OCI-LY7 (cell line): ENCODE results near the gene SPACDR. TPM values are rescaled to one million over a fixed set of nuclear protein-coding genes. Genes with fewer than 3 reads are reported as not detected.

ENCODE experiments used
- BruUV-seq: library from RNA; stranded (reverse); fragments of 400-500 nt; replicated peaks from 2 replicates; lab custom pipeline; 2021; lab: Mats Ljungman, UMichigan
- CTCF ChIA-PET: fragments of 300-600 bp; sonication (Branson Sonifier 250); formaldehyde crosslinking; loops from one replicate; lab custom pipeline; 2022; ENCODE audit warnings: antibody characterized with exemption; ENCODE audit not compliant: unreplicated experiment; lab: Charles Lee
- POLR2A ChIA-PET: fragments of 300-600 bp; sonication (Branson Sonifier 250); formaldehyde crosslinking; loops from one replicate; lab custom pipeline; 2022; ENCODE audit warnings: antibody characterized with exemption; lab: Charles Lee
- DNase-seq: peaks from one replicate; pipeline ENCODE4 v3.0.0-alpha.2; 2015; ENCODE audit warnings: low spot score
- H2AFZ ChIP-seq: fragments of 200-600 bp; sonication (generic), shearing (Covaris generic); 2 replicates; pipeline ENCODE4 v1.6.1; 2014; ENCODE audit warnings: mild to moderate bottlenecking, antibody characterized with exemption, low read length, moderate library complexity
- H3K27ac ChIP-seq: fragments of 200-600 bp; sonication (generic); 2 replicates; pipeline ENCODE4 v1.5.1; 2014; ENCODE audit warnings: mixed run types, low read depth, mild to moderate bottlenecking, moderate library complexity, low read length, inconsistent platforms; ENCODE audit not compliant: poor library complexity, severe bottlenecking
- H3K36me3 ChIP-seq: fragments of 200-600 bp; sonication (generic); 2 replicates; pipeline ENCODE4 v1.6.1; 2014; ENCODE audit warnings: mild to moderate bottlenecking, antibody characterized with exemption, low read length, moderate library complexity, mixed read lengths; ENCODE audit not compliant: insufficient read depth
- H3K4me1 ChIP-seq: fragments of 200-600 bp; sonication (generic); 2 replicates; pipeline ENCODE4 v1.5.1; 2014; ENCODE audit warnings: mild to moderate bottlenecking, low read length; ENCODE audit not compliant: insufficient read depth, poor library complexity, severe bottlenecking
- H3K4me2 ChIP-seq: fragments of 200-600 bp; sonication (generic); 2 replicates; pipeline ENCODE4 v1.6.1; 2014; ENCODE audit warnings: mild to moderate bottlenecking, low read length
- H3K4me3 ChIP-seq: fragments of 200-600 bp; sonication (generic); 2 replicates; pipeline ENCODE4 v1.5.1; 2014; ENCODE audit warnings: mild to moderate bottlenecking, low read depth, low read length; ENCODE audit not compliant: poor library complexity, severe bottlenecking
- H3K79me2 ChIP-seq: fragments of 200-600 bp; sonication (generic); 2 replicates; pipeline ENCODE4 v1.6.1; 2016; ENCODE audit warnings: low read depth, mild to moderate bottlenecking, low read length, moderate library complexity, mixed read lengths; ENCODE audit not compliant: insufficient read depth
- H3K9me2 ChIP-seq: fragments of 200-600 bp; sonication (generic); 2 replicates; pipeline ENCODE4 v1.6.1; 2016; ENCODE audit warnings: mild to moderate bottlenecking, low read length, mixed read lengths; ENCODE audit not compliant: insufficient read depth
- H3K9me3 ChIP-seq: fragments of 200-600 bp; sonication (generic); 2 replicates; pipeline ENCODE4 v1.6.1; 2014; ENCODE audit warnings: mild to moderate bottlenecking, mixed run types, low read length, mixed read lengths
- H4K20me1 ChIP-seq: fragments of 200-600 bp; sonication (generic); 2 replicates; pipeline ENCODE4 v1.6.1; 2014; ENCODE audit warnings: mild to moderate bottlenecking, antibody characterized with exemption, low read length, moderate library complexity, mixed read lengths; ENCODE audit not compliant: insufficient read depth
- EZH2phosphoT487 ChIP-seq: fragments of 200-600 bp; sonication (generic); IDR thresholded peaks from 2 replicates; pipeline ENCODE4 v1.6.1; 2018; ENCODE audit warnings: low read depth, borderline replicate concordance, mild to moderate bottlenecking, mixed run types, antibody characterized with exemption, low read length, moderate library complexity, mixed read lengths
- intact Hi-C: fragments of 100-400 bp; cut with micrococcal nuclease; formaldehyde crosslinking; loops from one replicate; pipeline ENCODE4 v1.10.0; 2022; ENCODE audit not compliant: unreplicated experiment
- total RNA-seq, 2 experiments: library from RNA; depleted of rRNA in 1 of 2; stranded (reverse); fragments of >200 nt in 1 of 2; shearing (Covaris generic) in 1 of 2; gene quantifications; 2 replicates each; pipeline ENCODE4 v1.2.3, GENCODE V29; 2014 to 2022
- TF ChIP-seq, protein P1 (sequence below): fragments of 200-600 bp; sonication (generic); conservative IDR thresholded peaks from 2 replicates; pipeline ENCODE4 v1.5.1; 2014; ENCODE audit warnings: mild to moderate bottlenecking, antibody characterized with exemption, low read length, moderate library complexity, mixed read lengths

SPACDR gene
- total RNA-seq, 2 experiments from 2014 or later, result 1.6 to 2.4 TPM

DNA sequence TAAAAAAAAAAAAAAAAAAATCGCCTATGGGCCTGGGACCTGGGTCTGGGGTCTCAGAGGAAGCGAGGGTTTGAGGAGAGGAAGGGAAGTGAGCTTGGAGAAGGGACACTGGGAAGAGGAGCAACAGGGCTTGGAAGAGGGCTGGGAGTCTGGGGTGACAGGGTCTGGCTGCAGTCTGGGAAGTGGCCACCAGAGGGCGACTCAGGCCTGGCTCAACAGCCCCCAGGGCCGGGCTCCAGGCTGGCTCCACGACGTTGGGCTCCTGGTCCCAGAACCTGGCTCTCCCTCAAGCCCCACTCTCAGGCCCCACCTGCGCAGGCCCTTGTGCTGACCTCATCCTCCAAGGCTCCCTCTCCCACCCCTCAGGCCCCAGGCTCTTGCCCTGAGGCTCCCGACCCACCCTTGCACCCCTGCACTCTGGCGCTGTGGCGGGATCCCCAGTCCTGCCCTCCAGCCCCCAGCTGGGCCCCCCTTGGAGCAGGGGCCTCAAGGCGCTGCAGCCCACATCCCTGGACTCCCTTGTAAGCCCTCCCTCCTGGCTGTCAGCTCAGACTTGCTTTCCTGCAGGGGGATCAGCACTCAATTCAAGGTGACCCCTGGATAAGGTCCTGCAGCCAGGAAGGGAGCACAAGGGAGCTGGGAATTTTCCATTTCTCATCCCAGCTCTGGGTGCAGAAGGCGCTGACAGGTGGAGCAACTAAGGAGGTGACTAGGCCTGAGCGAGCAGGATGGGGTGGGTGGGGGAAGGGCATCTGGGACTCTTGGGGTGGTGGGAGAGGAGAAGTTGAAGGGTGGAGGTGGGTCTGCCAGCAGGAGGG lies 5.4 kb upstream of the SPACDR start:
- Histone ChIP-seq H3K4me2 (no peak overlapping the region), H3K4me3 (no peak overlapping the region), H2AFZ (no peak overlapping the region), H3K79me2 (no peaks in the 10 kb centered on the region), H3K9me3 (no peaks in the 10 kb centered on the region), H3K36me3 (peaks cover 40% of the 10 kb centered on the region), H3K4me1 (peaks cover 10% of the 10 kb centered on the region), H4K20me1 (no peaks in the 10 kb centered on the region), H3K9me2 (no peaks in the 10 kb centered on the region), H3K27ac (no peak overlapping the region)
- TF ChIP-seq EZH2phosphoT487, result no peak
- TF ChIP-seq, protein P1, sequence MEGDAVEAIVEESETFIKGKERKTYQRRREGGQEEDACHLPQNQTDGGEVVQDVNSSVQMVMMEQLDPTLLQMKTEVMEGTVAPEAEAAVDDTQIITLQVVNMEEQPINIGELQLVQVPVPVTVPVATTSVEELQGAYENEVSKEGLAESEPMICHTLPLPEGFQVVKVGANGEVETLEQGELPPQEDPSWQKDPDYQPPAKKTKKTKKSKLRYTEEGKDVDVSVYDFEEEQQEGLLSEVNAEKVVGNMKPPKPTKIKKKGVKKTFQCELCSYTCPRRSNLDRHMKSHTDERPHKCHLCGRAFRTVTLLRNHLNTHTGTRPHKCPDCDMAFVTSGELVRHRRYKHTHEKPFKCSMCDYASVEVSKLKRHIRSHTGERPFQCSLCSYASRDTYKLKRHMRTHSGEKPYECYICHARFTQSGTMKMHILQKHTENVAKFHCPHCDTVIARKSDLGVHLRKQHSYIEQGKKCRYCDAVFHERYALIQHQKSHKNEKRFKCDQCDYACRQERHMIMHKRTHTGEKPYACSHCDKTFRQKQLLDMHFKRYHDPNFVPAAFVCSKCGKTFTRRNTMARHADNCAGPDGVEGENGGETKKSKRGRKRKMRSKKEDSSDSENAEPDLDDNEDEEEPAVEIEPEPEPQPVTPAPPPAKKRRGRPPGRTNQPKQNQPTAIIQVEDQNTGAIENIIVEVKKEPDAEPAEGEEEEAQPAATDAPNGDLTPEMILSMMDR, result peak; percentile 87
- intact Hi-C loops, result loop anchor here (1.0 to 10.0 kb wide), 3 partner anchors 13 to 205 kb away; partner anchors contain the start of genes GNB2 and NYAP1
- ChIA-PET POLR2A (interaction anchor here (0.6 to 1.7 kb wide), 3 partner anchors 10 to 120 kb away, joined by 3 to 6 read pairs (median 4); partner anchors contain the start of gene TSC22D4), CTCF (interaction anchor here (0.6 kb wide), 1 partner anchor 1327 kb away, joined by 4 read pairs; no protein-coding TSS in a partner anchor)
- DNase-seq, result peak; percentile 75
- no TSS peak for BruUV-seq

DNA sequence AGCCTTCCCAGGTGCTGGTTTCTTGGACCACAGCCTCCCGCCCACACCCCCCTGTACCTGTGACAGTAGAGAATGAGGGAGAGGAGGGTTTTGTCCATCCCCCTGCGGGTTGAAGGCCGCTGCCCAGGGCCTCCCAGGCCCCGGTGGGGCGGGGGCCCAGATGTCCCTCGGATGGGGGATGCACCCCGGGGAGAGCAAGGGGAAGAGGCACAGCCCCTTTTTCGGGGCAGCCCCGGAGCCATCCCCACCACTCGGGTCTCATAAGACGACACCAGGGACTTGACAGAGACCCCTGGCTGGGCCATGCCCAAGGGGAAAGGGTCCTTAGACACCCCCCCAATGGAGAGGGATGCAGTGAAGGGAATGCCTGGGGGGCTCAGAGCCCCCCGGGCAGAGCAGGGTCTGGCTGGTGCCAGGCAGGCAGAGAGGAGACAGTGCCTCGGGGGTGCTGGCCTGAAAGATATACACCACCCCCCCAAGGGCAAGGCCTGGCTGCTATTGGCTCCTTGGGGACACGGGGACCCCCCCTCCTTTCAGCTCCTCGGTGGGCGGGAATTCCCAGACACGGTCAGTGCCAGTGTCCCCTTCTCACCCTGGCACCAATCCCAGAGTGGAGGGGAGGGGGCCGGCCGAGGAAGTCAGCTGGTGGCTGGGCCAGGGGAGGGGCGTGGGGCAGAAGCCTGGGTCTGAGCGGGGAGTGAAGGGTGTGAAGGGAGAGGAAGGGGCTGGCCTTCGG lies 3.7 kb upstream of the SPACDR start:
- CTCF ChIA-PET, result no interaction called here
- H3K36me3 ChIP-seq, result peaks cover 27% of the 10 kb centered on the region; the same call in 1 of the 2 replicates

More for the DNA sequence above, 3.7 kb upstream of the SPACDR start:
- Histone ChIP-seq H3K4me2 (no peak overlapping the region), H3K4me3 (no peak overlapping the region), H3K4me1 (peaks cover 6% of the 10 kb centered on the region), H3K9me2 (no peaks in the 10 kb centered on the region), H3K27ac (no peak overlapping the region), H4K20me1 (no peaks in the 10 kb centered on the region), H3K9me3 (no peaks in the 10 kb centered on the region), H3K79me2 (no peaks in the 10 kb centered on the region), H2AFZ (no peak overlapping the region)
- BruUV-seq, result no TSS peak
- no peak for TF ChIP-seq EZH2phosphoT487
- TF ChIP-seq, protein P1, result no peak
- intact Hi-C loops, result loop anchor here (2.0 kb wide), 1 partner anchor 15 kb away; the partner anchor contains the start of gene NYAP1
- DNase-seq, result no peak
- POLR2A ChIA-PET, result no interaction called here
